DMS153 treated with DMSO at 0.1 percent for 48 hours (cell line): ENCODE data around the gene TNS3.

Experiments used
- DNase-seq: peaks from one replicate; lab custom pipeline; 2025; ENCODE audit not compliant: unreplicated experiment; lab: John Stamatoyannopoulos, UW

The TNS3 gene

GRCh38 chr7:47414342-47415317 lies 167.3 kb downstream of the TNS3 start:
- DNase-seq, result no peak

GRCh38 chr7:47413526-47414341 lies 168.2 kb downstream of the TNS3 start:
- no peak for DNase-seq

GRCh38 chr7:47411901-47412300 lies 170.0 kb downstream of the TNS3 start:
- no peak for DNase-seq

GRCh38 chr7:47411281-47411869 lies 170.5 kb downstream of the TNS3 start:
- no peak for DNase-seq

GRCh38 chr7:47408675-47409074 lies 173.2 kb downstream of the TNS3 start:
- DNase-seq, result no peak

- DNase-seq, result no peak
Measured at GRCh38 chr7:47407821-47408674, 173.9 kb downstream of the TNS3 start.

GRCh38 chr7:47407136-47407535 lies 174.8 kb downstream of the TNS3 start:
- no peak for DNase-seq

- DNase-seq, result no peak
Measured at GRCh38 chr7:47406801-47407129, 175.1 kb downstream of the TNS3 start.

GRCh38 chr7:47405921-47406800 lies 175.8 kb downstream of the TNS3 start:
- peak; percentile 17 for DNase-seq

GRCh38 chr7:47405286-47405904 lies 176.5 kb downstream of the TNS3 start:
- no peak for DNase-seq

- no peak for DNase-seq
Measured at GRCh38 chr7:47404010-47404409, 177.9 kb downstream of the TNS3 start.

- no peak for DNase-seq
Measured at GRCh38 chr7:47402941-47403866, 178.7 kb downstream of the TNS3 start.

- no peak for DNase-seq
Measured at GRCh38 chr7:47401611-47402570, 180.0 kb downstream of the TNS3 start.

GRCh38 chr7:47400741-47401206 lies 181.1 kb downstream of the TNS3 start:
- no peak for DNase-seq

- no peak for DNase-seq
Measured at GRCh38 chr7:47400001-47400400, 181.9 kb downstream of the TNS3 start.

- no peak for DNase-seq
Measured at GRCh38 chr7:47394751-47395252, 187.1 kb downstream of the TNS3 start.

GRCh38 chr7:47394216-47394615 lies 187.7 kb downstream of the TNS3 start:
- DNase-seq, result no peak
